ENCODE results near the gene ST6GAL1. TPM values are rescaled to one million over a fixed set of nuclear protein-coding genes. Genes with fewer than 3 reads are reported as not detected.

Gene ST6GAL1
- total RNA-seq, 1 donor from 2014 or later = 5.5 TPM

DNA sequence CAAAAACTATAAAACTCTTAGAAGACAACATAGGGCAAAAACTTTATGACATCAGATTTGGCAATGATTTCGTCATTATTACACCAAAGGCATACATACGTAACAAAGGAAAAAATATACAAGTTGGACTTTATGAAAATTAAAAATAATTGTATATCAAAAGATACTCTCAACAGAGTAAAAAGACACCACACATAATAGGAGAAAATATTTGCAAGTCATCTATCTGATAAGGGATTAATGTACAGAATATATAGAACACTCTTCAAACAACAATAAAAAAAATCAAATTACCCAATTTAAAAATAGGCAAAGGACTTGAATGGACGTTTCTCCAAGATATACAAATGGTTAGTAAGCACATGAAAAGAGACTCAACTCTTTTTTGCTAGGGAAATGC, 131.4 kb downstream of the ST6GAL1 start:
- H3K27me3 ChIP-seq (ENCODE audit: control insufficient read depth, insufficient read depth, low read length) = no peaks in the 10 kb centered on the region
- TF ChIP-seq CTCF (IDR thresholded peaks at IDR 0.05; ENCODE audit: insufficient read depth, low read length, severe bottlenecking) = no peak
- DNase-seq (ENCODE audit: low read depth) (no peak), FAIRE-seq (no peak)
- no peak overlapping the region for H3K4me3 ChIP-seq (ENCODE audit: low read depth, low read length)
- H3K36me3 ChIP-seq (ENCODE audit: control insufficient read depth, insufficient read depth, low read length) = peaks cover 1% of the 10 kb centered on the region

DNA sequence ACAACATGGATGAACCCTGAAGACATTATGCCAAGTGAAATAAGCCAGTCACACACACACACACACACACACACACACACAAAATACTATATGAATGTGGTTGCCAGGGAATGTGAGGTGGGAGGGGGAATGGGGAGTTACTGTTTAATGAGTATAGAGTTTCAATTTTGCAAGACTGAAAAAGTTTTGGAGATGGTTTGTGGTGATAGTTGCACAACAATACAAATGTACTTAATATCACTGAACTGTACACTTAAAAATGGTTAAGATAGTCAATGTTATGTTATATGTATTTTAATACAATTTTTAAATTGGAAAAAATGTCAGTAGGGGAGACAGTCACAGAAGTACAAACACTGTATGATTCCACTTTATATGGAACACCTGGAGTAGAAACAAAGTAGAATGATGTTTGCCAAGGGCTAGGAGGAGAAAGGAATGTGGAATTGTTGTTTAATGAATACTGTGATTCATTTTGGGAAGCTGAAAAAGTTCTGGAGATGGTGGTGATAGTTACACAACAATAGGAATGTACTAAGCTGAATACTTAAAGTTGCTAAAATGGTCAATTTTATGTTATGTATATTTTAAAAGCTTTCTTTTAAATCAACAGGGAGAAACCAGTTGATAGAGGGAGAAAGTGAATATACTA, 132.3 kb downstream of the ST6GAL1 start:
- TF ChIP-seq CTCF (IDR thresholded peaks at IDR 0.05; ENCODE audit: insufficient read depth, low read length, severe bottlenecking) = no peak
- H3K4me3 ChIP-seq (ENCODE audit: low read depth, low read length) = no peak overlapping the region
- FAIRE-seq (no peak), DNase-seq (ENCODE audit: low read depth) (peak; percentile 91)
- peaks cover 1% of the 10 kb centered on the region for H3K36me3 ChIP-seq (ENCODE audit: control insufficient read depth, insufficient read depth, low read length)
- H3K27me3 ChIP-seq (ENCODE audit: control insufficient read depth, insufficient read depth, low read length) = no peaks in the 10 kb centered on the region

DNA sequence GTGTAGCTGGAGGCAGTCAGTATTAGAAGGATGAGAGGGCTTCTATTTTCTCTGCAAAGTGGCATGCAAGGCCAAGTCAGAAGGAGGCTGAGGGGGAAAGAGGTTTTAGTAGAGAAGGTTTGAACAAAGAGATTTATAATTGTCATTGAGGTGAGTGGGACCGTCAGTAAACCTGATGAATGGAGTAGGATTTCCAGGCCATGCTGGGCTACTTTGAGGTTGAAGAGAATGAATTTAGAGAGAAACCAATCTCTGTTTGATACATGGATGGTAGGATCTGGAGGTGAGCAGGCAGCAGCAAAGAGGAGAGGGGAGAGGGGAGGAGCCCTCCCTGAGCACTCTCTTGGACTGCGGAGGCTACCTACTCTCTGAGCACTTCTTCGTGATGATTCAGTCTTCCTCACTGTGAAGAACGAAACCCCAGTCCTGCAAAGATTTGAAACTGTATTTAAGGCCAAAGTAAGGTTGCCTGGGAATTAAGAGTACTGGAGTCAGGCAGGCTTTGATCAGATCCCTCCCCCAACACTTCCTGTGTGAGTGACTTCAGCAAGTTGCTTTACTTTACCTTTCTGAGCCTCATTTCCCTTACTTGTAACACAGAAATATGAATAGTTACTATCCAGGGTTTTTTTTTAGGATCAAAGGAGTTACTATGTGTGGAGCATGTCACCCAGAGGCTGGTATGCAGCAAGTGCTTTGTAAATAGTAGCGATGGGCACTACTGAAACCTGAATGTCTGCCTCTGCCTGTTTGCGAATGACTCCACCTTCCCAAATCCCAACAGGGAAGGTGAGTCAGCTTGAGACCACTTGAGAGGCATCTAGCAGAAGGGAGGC, 133.2 kb downstream of the ST6GAL1 start:
- FAIRE-seq (no peak), DNase-seq (ENCODE audit: low read depth) (peak; percentile 93)
- Histone ChIP-seq H3K27me3 (ENCODE audit: control insufficient read depth, insufficient read depth, low read length) (no peaks in the 10 kb centered on the region), H3K36me3 (ENCODE audit: control insufficient read depth, insufficient read depth, low read length) (peaks cover 1% of the 10 kb centered on the region), H3K4me3 (ENCODE audit: low read depth, low read length) (no peak overlapping the region)
- TF ChIP-seq CTCF (IDR thresholded peaks at IDR 0.05; ENCODE audit: insufficient read depth, low read length, severe bottlenecking) = peak; percentile 45

DNA sequence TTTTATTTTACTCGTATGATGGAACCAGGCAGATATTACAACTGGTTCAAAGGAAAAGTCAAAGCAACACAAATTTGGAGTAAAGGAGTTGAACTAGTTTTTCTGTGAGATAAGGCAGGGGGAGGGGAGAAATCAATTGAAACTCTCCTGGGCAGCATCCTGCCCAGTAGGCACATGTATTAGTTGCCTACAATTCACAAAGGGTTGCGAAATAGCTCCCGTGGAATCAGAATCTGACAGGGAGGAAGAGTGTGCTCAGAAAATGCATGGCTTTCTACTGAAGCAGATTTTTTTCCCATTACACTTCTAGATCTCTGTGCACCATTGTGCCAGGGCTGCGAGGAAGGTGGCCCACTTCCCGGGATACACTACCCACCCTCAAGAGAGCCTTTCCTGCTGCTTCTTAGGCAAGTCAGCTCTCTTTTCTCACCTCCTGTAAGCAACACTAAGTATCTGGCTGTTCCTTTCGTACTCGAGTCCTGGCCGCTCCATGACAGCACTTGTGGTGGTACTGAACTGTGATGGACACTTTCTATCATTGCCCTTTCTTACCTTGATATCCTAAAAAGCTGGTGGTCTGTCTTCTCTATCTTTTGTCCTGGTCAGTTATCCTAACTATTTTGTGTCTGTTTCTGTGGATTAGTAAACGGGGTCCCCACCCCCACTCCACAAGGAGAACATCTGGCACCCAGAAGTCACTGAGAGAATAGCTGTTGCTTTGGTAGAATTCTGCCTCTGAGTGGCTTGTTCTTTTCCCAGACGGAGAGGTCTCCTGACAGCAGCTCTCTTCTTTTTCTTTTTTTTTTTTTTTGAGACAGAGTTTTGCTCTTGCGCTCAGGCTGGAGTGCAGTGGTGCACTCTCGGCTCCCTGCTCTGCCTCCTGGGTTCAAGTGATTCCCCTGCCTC, 134.1 kb downstream of the ST6GAL1 start:
- H3K36me3 ChIP-seq (ENCODE audit: control insufficient read depth, insufficient read depth, low read length) = no peaks in the 10 kb centered on the region
- H3K27me3 ChIP-seq (ENCODE audit: control insufficient read depth, insufficient read depth, low read length) = no peaks in the 10 kb centered on the region
- TF ChIP-seq CTCF (IDR thresholded peaks at IDR 0.05; ENCODE audit: insufficient read depth, low read length, severe bottlenecking) = no peak
- FAIRE-seq (peak; percentile 40), DNase-seq (ENCODE audit: low read depth) (peak; percentile 82)
- H3K4me3 ChIP-seq (ENCODE audit: low read depth, low read length) = no peak overlapping the region

DNA sequence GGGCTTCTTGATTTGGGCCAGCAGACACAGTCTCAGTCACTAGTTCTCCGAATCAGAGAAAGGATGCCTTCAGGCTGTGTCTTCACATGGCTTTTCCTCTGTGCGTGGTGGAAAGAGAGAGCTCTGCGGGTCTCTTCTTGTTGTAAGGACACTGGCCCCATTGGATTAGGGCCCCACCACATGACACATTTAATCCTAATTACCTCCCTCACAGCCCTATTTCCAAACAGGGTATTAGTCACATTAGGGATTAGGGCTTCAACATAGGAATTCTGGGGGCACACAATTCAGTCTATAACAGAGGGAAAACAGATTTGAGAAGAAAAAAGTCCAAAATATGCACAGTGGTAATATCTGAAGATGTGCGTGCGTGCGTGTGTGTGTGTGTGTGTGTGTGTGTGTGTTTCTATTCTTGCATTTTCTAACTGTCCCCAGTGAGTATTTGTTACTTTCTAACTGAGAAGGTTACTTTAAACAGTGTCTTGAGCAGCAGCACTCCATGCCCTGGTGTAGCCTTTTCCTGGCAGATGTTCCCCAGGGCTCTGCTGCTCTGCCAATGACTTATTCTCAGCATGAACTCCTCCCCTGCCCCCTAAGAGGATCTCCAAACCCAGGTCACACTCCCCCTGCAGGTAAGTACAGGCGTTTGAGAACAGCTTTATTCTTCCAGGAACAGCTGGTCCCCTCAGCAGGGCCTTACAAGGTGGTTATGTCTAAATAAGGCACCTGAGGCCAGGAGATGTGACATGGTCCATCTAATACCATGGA, 136.1 kb downstream of the ST6GAL1 start:
- FAIRE-seq = no peak

More for the DNA sequence above, 136.1 kb downstream of the ST6GAL1 start:
- TF ChIP-seq CTCF (IDR thresholded peaks at IDR 0.05; ENCODE audit: insufficient read depth, low read length, severe bottlenecking) = peak; percentile 47
- DNase-seq (ENCODE audit: low read depth) = peak; percentile 73
- peaks cover 1% of the 10 kb centered on the region for H3K36me3 ChIP-seq (ENCODE audit: control insufficient read depth, insufficient read depth, low read length)
- no peak overlapping the region for H3K4me3 ChIP-seq (ENCODE audit: low read depth, low read length)
- no peaks in the 10 kb centered on the region for H3K27me3 ChIP-seq (ENCODE audit: control insufficient read depth, insufficient read depth, low read length)

Data from bronchial epithelial cell (primary cell).